Upper lobe of left lung (tissue), 6 donors: ENCODE data around the gene GAK. TPM values are rescaled to one million over a fixed set of nuclear protein-coding genes. Genes with fewer than 3 reads are reported as not detected.
A peak's percentile ranks its signal among the peaks of the same experiment; 100 is the strongest.

Experiments used
- ATAC-seq, 2 donors: fragments of 200-7000 bp; cut with Tn5 transposase; one replicate each; pipeline ENCODE4 v1.9.1; 2022; ENCODE audit warnings: mild to moderate bottlenecking in 2 of 2, moderate library complexity in 2 of 2; ENCODE audit not compliant: low FRiP score in 2 of 2
- DNase-seq, 2 donors: peaks; one replicate each; pipeline ENCODE4 v3.0.0-alpha.2; 2019 to 2020
- H3K27ac ChIP-seq, 4 donors: fragments of 200-600 bp; sonication (generic); one replicate each; pipeline ENCODE4 v1.5.1; 2016 to 2019
- H3K27me3 ChIP-seq, 4 donors: fragments of 200-600 bp; sonication (generic); one replicate each; pipeline ENCODE4 v1.5.1; 2017 to 2019
- H3K36me3 ChIP-seq, 4 donors: fragments of 200-600 bp; sonication (generic); one replicate each; pipeline ENCODE4 v1.5.1; 2016 to 2019
- H3K4me1 ChIP-seq, 4 donors: fragments of 200-600 bp; sonication (generic); one replicate each; pipeline ENCODE4 v1.5.1; 2018 to 2019
- H3K4me3 ChIP-seq, 4 donors: fragments of 200-600 bp; sonication (generic); one replicate each; pipeline ENCODE4 v1.5.1; 2017 to 2019; ENCODE audit warnings: mild to moderate bottlenecking in 2 of 4, moderate library complexity in 1 of 4
- H3K9me3 ChIP-seq, 4 donors: fragments of 200-600 bp; sonication (generic); one replicate each; pipeline ENCODE4 v1.5.1; 2018 to 2019
- CTCF ChIP-seq, 6 experiments: fragments of 450-650 bp in 4 of 6; fragments of 200-600 bp in 2 of 6; sonication (generic) in 2 of 6; IDR thresholded peaks; one replicate each; pipeline ENCODE4 v1.5.1; 2016 to 2019; ENCODE audit warnings: antibody characterized with exemption in 6 of 6
- EP300 ChIP-seq, 4 donors: sonication (generic); formaldehyde crosslinking; IDR thresholded peaks; one replicate each; pipeline ENCODE4 v1.5.1; 2017; ENCODE audit warnings: antibody characterized with exemption in 4 of 4, control low read depth in 2 of 4
- POLR2A ChIP-seq, 4 donors: fragments of 450-650 bp; IDR thresholded peaks; one replicate each; pipeline ENCODE4 v1.5.1; 2016 to 2017; ENCODE audit warnings: antibody characterized with exemption in 4 of 4, mild to moderate bottlenecking in 2 of 4
- POLR2AphosphoS5 ChIP-seq, 2 donors: sonication (generic); formaldehyde crosslinking; IDR thresholded peaks; one replicate each; pipeline ENCODE4 v1.5.1; 2017; ENCODE audit warnings: antibody characterized with exemption in 2 of 2
- WGBS, 2 donors: methylation state at CpG; one replicate each; pipeline ENCODE4 v1.1.5; 2017 to 2018; 5-methylcytosine and 5-hydroxymethylcytosine counted together
- total RNA-seq, 6 donors: library from RNA; depleted of rRNA in 4 of 6; stranded (reverse); fragments of >200 nt in 4 of 6; gene quantifications; one replicate each; pipeline versions ENCODE4 v1.1.0 to v1.2.1, GENCODE V29; 2016 to 2021
- donor health status: DM: no; HTN: no; CAD: no; lungs with moderate emphysema.
- donor health status: DM: no; HTN: yes; CAD: no; lungs with severe emphysema.

Gene GAK
- total RNA-seq, 6 donors from 2014 or later, result 116 to 380 (median 154) TPM

DNA sequence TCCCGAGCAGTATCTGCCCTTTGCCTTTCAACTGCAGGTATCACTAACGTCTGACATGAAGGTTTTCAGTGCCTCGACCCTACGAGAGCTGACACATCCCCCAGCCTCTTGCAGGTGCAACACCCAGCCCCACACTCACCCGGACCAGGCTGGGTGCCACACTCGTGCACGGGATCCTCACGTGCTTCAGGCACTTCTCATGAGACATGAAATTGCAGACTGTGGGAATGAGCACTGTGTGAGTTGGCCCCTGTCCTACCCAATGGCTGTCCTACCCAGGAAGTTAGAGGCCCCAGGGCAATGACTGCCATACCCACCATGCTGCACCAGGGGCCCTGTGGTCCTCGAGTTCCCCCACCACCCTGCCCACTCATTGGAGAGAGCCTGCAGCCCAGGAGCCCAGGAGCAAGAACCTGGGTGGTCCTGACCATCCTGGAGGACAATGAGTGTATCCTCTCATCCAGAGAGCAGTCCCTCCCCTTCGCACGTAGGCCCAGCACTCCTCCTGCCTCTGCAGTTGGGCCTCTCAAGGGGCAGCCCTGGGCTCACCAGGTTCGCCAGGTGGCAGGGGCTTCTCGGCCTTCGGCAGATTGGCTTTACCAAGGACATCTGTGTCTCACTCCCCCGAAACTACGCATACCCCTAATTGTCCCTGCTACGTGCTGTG, 38.9 kb upstream of the GAK start:
- Histone ChIP-seq H3K27me3 (peaks cover 0 to 6% (median 2%) of the 10 kb centered on the region in 4 donors), H3K27ac (no peak overlapping the region), H3K36me3 (peaks cover 0 to 18% (median 6%) of the 10 kb centered on the region in 4 donors), H3K9me3 (no peaks in the 10 kb centered on the region), H3K4me3 (no peak overlapping the region), H3K4me1 (peaks cover 20 to 51% (median 25%) of the 10 kb centered on the region in 4 donors)
- DNase-seq (no peak), ATAC-seq (no peak)
- TF ChIP-seq CTCF (IDR thresholded peaks at IDR 0.05), result no peak
- TF ChIP-seq POLR2AphosphoS5 (IDR thresholded peaks at IDR 0.05), result no peak
- no peak for TF ChIP-seq EP300 (IDR thresholded peaks at IDR 0.05)
- TF ChIP-seq POLR2A (IDR thresholded peaks at IDR 0.05), result no peak
- WGBS, 2 donors, result 82 to 86% methylated on average over 8 to 17 of the region's 17 CpGs

- H3K4me1 ChIP-seq, result peaks cover 20 to 51% (median 25%) of the 10 kb centered on the region in 4 donors
- TF ChIP-seq CTCF (IDR thresholded peaks at IDR 0.05) (no peak), POLR2AphosphoS5 (IDR thresholded peaks at IDR 0.05) (no peak), POLR2A (IDR thresholded peaks at IDR 0.05) (no peak), EP300 (IDR thresholded peaks at IDR 0.05) (no peak)
These were observed 38.1 kb upstream of the GAK start for GRCh38 chr4:970046-970745.

DNA sequence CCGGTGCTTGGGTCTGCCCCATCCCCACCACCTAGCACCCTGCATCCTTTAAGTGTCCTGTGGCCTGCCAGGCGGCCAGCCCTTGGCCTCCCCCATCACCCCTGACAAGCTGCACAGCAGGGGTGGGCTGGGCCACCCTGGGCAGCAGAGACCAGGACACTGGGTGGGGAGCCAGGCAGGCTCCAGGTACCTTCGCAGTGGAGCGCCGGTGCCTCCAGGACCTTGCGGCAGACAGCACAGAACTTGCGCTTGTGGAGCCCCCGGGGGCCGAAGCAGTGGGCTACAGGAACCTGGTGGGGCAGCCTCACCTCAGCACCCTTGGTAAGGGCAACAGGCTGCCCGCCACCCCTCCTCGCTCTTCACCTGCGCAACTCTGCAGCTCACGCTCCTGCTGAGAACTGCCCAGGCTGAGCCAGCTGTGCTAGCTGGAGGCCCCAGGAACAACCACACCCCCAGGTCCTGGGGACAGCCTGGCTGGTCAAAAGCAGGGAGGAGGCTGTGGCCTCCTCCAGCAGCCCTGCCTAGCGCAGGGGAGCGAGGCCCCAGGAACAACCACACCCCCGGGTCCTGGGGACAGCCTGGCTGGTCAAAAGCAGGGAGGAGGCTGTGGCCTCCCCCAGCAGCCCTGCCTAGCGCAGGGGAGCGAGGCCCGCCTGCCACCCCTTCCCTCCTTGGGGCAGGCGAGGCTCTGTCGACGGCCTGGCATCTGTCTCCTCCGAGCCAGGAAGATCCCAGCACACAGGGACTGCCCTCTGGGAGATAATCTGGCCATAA, 36.7 kb upstream of the GAK start:
- ATAC-seq (no peak), DNase-seq (peak in 1 of 2 donors; percentile 70)
- Histone ChIP-seq H3K9me3 (no peaks in the 10 kb centered on the region), H3K4me1 (peaks cover 17 to 45% (median 24%) of the 10 kb centered on the region in 4 donors), H3K36me3 (peaks cover 0 to 30% (median 18%) of the 10 kb centered on the region in 4 donors), H3K4me3 (no peak overlapping the region), H3K27ac (no peak overlapping the region), H3K27me3 (peaks cover 0 to 6% (median 2%) of the 10 kb centered on the region in 4 donors)
- 90% methylated on average over 22 of the region's 23 CpGs; no CpG with 5 or more reads in 1 of the 2 donors for WGBS, 2 donors
- TF ChIP-seq CTCF (IDR thresholded peaks at IDR 0.05) (no peak), EP300 (IDR thresholded peaks at IDR 0.05) (no peak), POLR2A (IDR thresholded peaks at IDR 0.05) (no peak), POLR2AphosphoS5 (IDR thresholded peaks at IDR 0.05) (no peak)

More at GRCh38 chr4:970046-970745, 38.1 kb upstream of the GAK start:
- no peak overlapping the region for H3K4me3 ChIP-seq
- peaks cover 0 to 6% (median 2%) of the 10 kb centered on the region in 4 donors for H3K27me3 ChIP-seq
- H3K27ac ChIP-seq, result no peak overlapping the region
- ATAC-seq, result no peak
- DNase-seq, result peak in 1 of 2 donors; percentile 81
- no peaks in the 10 kb centered on the region for H3K9me3 ChIP-seq
- WGBS, 2 donors, result 92 to 94% methylated on average over 19 to 25 of the region's 25 CpGs
- H3K36me3 ChIP-seq, result peaks cover 0 to 26% (median 10%) of the 10 kb centered on the region in 4 donors

DNA sequence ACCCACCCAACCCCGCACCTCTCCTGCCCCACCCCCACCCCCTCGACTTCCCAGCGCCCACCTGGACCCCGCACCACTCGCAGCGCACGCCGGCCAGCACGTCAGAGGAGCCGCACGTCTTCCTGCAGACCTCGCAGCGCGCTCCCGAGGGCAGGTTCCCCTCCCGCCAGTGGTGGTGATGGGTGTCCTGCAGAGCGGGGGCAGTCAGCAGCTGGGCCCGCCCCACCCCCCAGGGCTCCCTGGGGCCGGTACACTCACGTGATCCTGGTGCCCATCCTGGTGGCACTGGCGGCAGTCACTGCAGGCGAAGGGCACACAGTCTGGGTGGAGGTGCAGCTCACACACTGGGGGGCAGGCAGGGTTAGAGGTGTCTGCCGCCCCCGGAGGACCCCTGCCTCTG, 36.1 kb upstream of the GAK start:
- Histone ChIP-seq H3K4me3 (no peak overlapping the region), H3K4me1 (peaks cover 15 to 42% (median 23%) of the 10 kb centered on the region in 4 donors), H3K27me3 (peaks cover 0 to 6% (median 2%) of the 10 kb centered on the region in 4 donors), H3K27ac (no peak overlapping the region), H3K9me3 (no peaks in the 10 kb centered on the region), H3K36me3 (peaks cover 0 to 34% (median 18%) of the 10 kb centered on the region in 4 donors)
- WGBS, 2 donors, result 43% methylated on average over 8 of the region's 24 CpGs; no CpG with 5 or more reads in 1 of the 2 donors
- DNase-seq (peak in 1 of 2 donors; percentile 78), ATAC-seq (no peak)
- no peak for TF ChIP-seq POLR2A (IDR thresholded peaks at IDR 0.05)
